Stomach (tissue), 4 donors: ENCODE data around the gene CD99L2.

ENCODE experiments used
- CTCF ChIP-seq, 7 experiments: fragments of 450-650 bp in 4 of 7; fragments of 200-600 bp in 3 of 7; sonication (generic) in 3 of 7; IDR thresholded peaks; one replicate each; pipeline ENCODE4 v1.5.1; 2016 to 2019; ENCODE audit warnings: antibody characterized with exemption in 7 of 7, control low read depth in 2 of 7, mild to moderate bottlenecking in 1 of 7
- POLR2AphosphoS5 ChIP-seq, 3 donors: sonication (generic); formaldehyde crosslinking; IDR thresholded peaks; one replicate each; pipeline ENCODE4 v1.6.1; 2016; ENCODE audit warnings: antibody characterized with exemption in 3 of 3

DNA sequence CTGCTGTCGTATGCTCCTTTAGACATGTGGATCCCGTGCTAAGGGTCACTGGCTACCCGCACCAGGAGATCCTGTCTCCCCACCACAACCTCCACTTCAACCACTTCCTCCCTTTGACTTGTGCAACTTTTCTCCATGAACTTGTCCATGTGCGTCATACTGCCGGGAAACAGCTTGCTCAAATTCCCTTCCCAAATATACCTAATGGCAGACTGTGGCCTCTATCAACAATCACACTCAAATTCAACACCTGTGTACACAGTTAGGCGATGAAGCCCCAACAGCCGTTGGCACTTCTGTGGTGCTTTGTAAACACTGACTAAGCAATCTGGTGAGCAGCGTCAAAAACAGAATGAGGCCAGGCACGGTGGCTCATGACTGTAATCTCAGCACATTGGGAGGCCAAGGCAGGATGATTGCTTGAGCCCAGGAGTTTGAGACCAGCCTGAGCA is 49.5 kb downstream of the CD99L2 start:
- TF ChIP-seq CTCF (IDR thresholded peaks at IDR 0.05) (no peak), POLR2AphosphoS5 (IDR thresholded peaks at IDR 0.05) (peak in 2 of 3 donors; percentile 27 to 76)
